Natural killer cell (primary cell): ENCODE measurements around the gene MYPN. TPM values are rescaled to one million over a fixed set of nuclear protein-coding genes. Genes with fewer than 3 reads are reported as not detected.

ENCODE experiments used
- ATAC-seq, 3 donors: fragments of 150-1000 bp in 2 of 3; fragments of 200-7000 bp in 1 of 3; cut with Tn5 transposase; 1 replicate in 1 of 3; 2 replicates in 2 of 3; pipeline ENCODE4 v1.10.0; 2021; ENCODE audit warnings: mild to moderate bottlenecking in 2 of 3, moderate library complexity in 2 of 3
- DNase-seq, 2 donors: peaks; one replicate each; pipeline versions ENCODE4 v3.0.0 to v3.0.0-alpha.2; 2013 to 2021; ENCODE audit warnings: mixed read lengths in 1 of 2
- H3K27ac ChIP-seq: one replicate; pipeline ENCODE4 v1.5.1; 2013; ENCODE audit warnings: mild to moderate bottlenecking, low read length
- H3K27me3 ChIP-seq: one replicate; pipeline ENCODE4 v1.6.1; 2013; ENCODE audit warnings: low read length; ENCODE audit not compliant: control insufficient read depth, insufficient read depth
- H3K36me3 ChIP-seq: one replicate; pipeline ENCODE4 v1.6.1; 2013; ENCODE audit warnings: low read length; ENCODE audit not compliant: control insufficient read depth, insufficient read depth
- H3K4me1 ChIP-seq: one replicate; pipeline ENCODE4 v1.6.1; 2013; ENCODE audit warnings: low read length; ENCODE audit not compliant: control insufficient read depth, insufficient read depth
- H3K4me3 ChIP-seq: one replicate; pipeline ENCODE4 v1.5.1; 2013; ENCODE audit warnings: low read length
- H3K9me3 ChIP-seq: one replicate; pipeline ENCODE4 v1.6.1; 2013; ENCODE audit warnings: low read length; ENCODE audit not compliant: control insufficient read depth, insufficient read depth
- H3K27ac Mint-ChIP-seq, 2 donors: one replicate each; pipeline ENCODE4 v1.8.0; 2022; ENCODE audit warnings: mild to moderate bottlenecking in 2 of 2, mixed read lengths in 2 of 2, moderate library complexity in 1 of 2
- H3K27me3 Mint-ChIP-seq, 2 donors: one replicate each; pipeline ENCODE4 v1.8.0; 2022; ENCODE audit warnings: low read depth in 2 of 2, mixed read lengths in 2 of 2
- H3K36me3 Mint-ChIP-seq: one replicate; pipeline ENCODE4 v1.8.0; 2022; ENCODE audit warnings: mixed read lengths
- H3K4me1 Mint-ChIP-seq, 2 donors: one replicate each; pipeline ENCODE4 v1.8.0; 2022; ENCODE audit warnings: mixed read lengths in 2 of 2
- H3K4me3 Mint-ChIP-seq: one replicate; pipeline ENCODE4 v1.8.0; 2022; ENCODE audit warnings: mild to moderate bottlenecking, moderate library complexity, mixed read lengths
- H3K9me3 Mint-ChIP-seq, 2 donors: one replicate each; pipeline ENCODE4 v1.8.0; 2022; ENCODE audit warnings: mixed read lengths in 2 of 2
- CTCF ChIP-seq: fragments of 200-600 bp; IDR thresholded peaks from one replicate; pipeline ENCODE4 v1.8.0; 2022; ENCODE audit warnings: antibody characterized with exemption
- WGBS: methylation state at CpG from one replicate; pipeline ENCODE4 v1.1.7; 2013; ENCODE audit warnings: missing lambda C conversion rate; ENCODE audit not compliant: insufficient coverage; 5-methylcytosine and 5-hydroxymethylcytosine counted together
- intact Hi-C: fragments of 100-400 bp; cut with micrococcal nuclease; formaldehyde crosslinking; loops from one replicate; pipeline ENCODE4 v1.14.2; 2022
- total RNA-seq, 4 donors: library from RNA; stranded (reverse); fragments of 120-200 nt in 1 of 4; gene quantifications; one replicate each; pipeline versions ENCODE4 v1.2.3 to v1.2.4, GENCODE V29; 2013 to 2022

The MYPN gene
- not detected for total RNA-seq
- not detected for total RNA-seq (2013)

DNA sequence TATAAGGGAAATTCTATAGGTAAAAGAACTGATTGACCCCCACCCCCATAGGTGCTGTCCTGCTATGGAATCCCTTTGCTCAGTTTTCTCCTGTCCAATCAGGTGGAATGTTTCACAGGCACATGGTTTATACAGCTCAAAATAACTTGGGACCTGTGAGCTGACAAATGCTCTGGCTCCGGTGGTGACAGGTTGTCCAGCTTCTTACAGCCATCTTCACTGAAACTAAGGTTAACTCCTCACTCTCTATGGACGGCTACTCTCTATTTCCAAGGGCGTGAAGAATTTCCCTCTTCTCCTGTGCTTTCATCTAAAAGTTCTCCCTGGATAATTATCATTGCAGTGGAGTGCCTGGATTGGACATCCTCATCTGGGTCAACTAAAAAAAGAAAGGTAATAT lies at the start of gene MYPN:
Gene MYPN, plus strand, starts transcription at position 158 of the 400 bp plus-strand sequence. CDS start 11,951 bp downstream, outside the sequence.
- Mint-ChIP-seq H3K9me3 (no peaks in the 10 kb centered on the region), H3K36me3 (no peaks in the 10 kb centered on the region), H3K4me1 (no peaks in the 10 kb centered on the region), H3K27me3 (peaks cover 5 to 14% of the 10 kb centered on the region in 2 donors), H3K27ac (no peak within 1 kb of the TSS), H3K4me3 (no peak within 1 kb of the TSS)
- no peak for DNase-seq
- Histone ChIP-seq H3K36me3 (no peaks in the 10 kb centered on the region), H3K27ac (no peak within 1 kb of the TSS), H3K9me3 (no peaks in the 10 kb centered on the region), H3K27me3 (peaks cover 1% of the 10 kb centered on the region), H3K4me3 (no peak within 1 kb of the TSS), H3K4me1 (no peaks in the 10 kb centered on the region)
- intact Hi-C loops = no loop called here
- no peak for ATAC-seq
- 83% methylated on average over 3 of the region's 3 CpGs for WGBS
- TF ChIP-seq CTCF = no peak

GRCh38 chr10:68067029-68067428 lies 42.3 kb upstream of the MYPN start:
- DNase-seq (no peak), ATAC-seq (no peak)
- H3K4me1 Mint-ChIP-seq = peaks cover 18 to 20% of the 10 kb centered on the region in 2 donors
- Histone ChIP-seq H3K4me1 (no peaks in the 10 kb centered on the region), H3K36me3 (peaks cover 18% of the 10 kb centered on the region), H3K9me3 (no peaks in the 10 kb centered on the region), H3K4me3 (no peak overlapping the region), H3K27me3 (no peaks in the 10 kb centered on the region), H3K27ac (no peak overlapping the region)
- 80% methylated on average over 4 of the region's 4 CpGs for WGBS
- H3K27me3 Mint-ChIP-seq = no peaks in the 10 kb centered on the region
- intact Hi-C loops = no loop called here
- no peak overlapping the region for H3K4me3 Mint-ChIP-seq
- H3K36me3 Mint-ChIP-seq = no peaks in the 10 kb centered on the region
- TF ChIP-seq CTCF = no peak
- H3K27ac Mint-ChIP-seq = peak overlapping the region; percentile 55 to 59
- H3K9me3 Mint-ChIP-seq = no peaks in the 10 kb centered on the region

- Histone ChIP-seq H3K4me3 (no peak overlapping the region), H3K27ac (no peak overlapping the region), H3K27me3 (no peaks in the 10 kb centered on the region), H3K9me3 (no peaks in the 10 kb centered on the region), H3K36me3 (peaks cover 20% of the 10 kb centered on the region), H3K4me1 (no peaks in the 10 kb centered on the region)
- intact Hi-C loops = no loop called here
- H3K27me3 Mint-ChIP-seq = no peaks in the 10 kb centered on the region
- H3K4me1 Mint-ChIP-seq = peaks cover 18 to 24% of the 10 kb centered on the region in 2 donors
- ATAC-seq = no peak
- peak overlapping the region; percentile 55 to 59 for H3K27ac Mint-ChIP-seq
- WGBS = 53% methylated on average over 1 of the region's 3 CpGs
- DNase-seq = no peak
- no peak for TF ChIP-seq CTCF
- H3K4me3 Mint-ChIP-seq = no peak overlapping the region
- no peaks in the 10 kb centered on the region for H3K9me3 Mint-ChIP-seq
- no peaks in the 10 kb centered on the region for H3K36me3 Mint-ChIP-seq
These were observed 41.8 kb upstream of the MYPN start for GRCh38 chr10:68067508-68067907.

- no peak for ATAC-seq
- H3K36me3 Mint-ChIP-seq = no peaks in the 10 kb centered on the region
- H3K4me1 ChIP-seq = peaks cover 5% of the 10 kb centered on the region
- peak overlapping the region; percentile 78 for H3K4me3 ChIP-seq
- H3K9me3 Mint-ChIP-seq = no peaks in the 10 kb centered on the region
- H3K27ac ChIP-seq = no peak overlapping the region
- TF ChIP-seq CTCF = no peak
- H3K4me1 Mint-ChIP-seq = peaks cover 31 to 32% of the 10 kb centered on the region in 2 donors
- H3K27ac Mint-ChIP-seq = peak overlapping the region; percentile 92 to 94
- no peaks in the 10 kb centered on the region for H3K27me3 Mint-ChIP-seq
- no peaks in the 10 kb centered on the region for H3K9me3 ChIP-seq
- intact Hi-C loops = loop anchor here (1.0 to 10.0 kb wide), 3 partner anchors 189 to 309 kb away; partner anchors contain the start of genes HNRNPH3, PBLD and SIRT1
- 45% methylated on average over 1 of the region's 3 CpGs for WGBS
- H3K27me3 ChIP-seq = no peaks in the 10 kb centered on the region
- peak overlapping the region; percentile 94 for H3K4me3 Mint-ChIP-seq
- no peak for DNase-seq
- H3K36me3 ChIP-seq = peaks cover 7% of the 10 kb centered on the region
These were observed 35.7 kb upstream of the MYPN start for GRCh38 chr10:68073631-68074030.
